HG02943 (cell line): Measurements from ENCODE around the gene SH3BGRL2.
"Not testable (repeated sequence)": the region's sequence is repeated elsewhere in the genome, so short reads cannot be mapped to it uniquely, and the experiment has no call there.

Experiments used
- ATAC-seq: cut with Tn5 transposase; IDR thresholded peaks from one replicate; pipeline ENCODE4 v1.9.1; 2021; ENCODE audit warnings: mild to moderate bottlenecking, low read depth, moderate library complexity; ENCODE audit not compliant: unreplicated experiment

The SH3BGRL2 gene

GRCh38 chr6:79733388-79733787 is 102.3 kb downstream of the SH3BGRL2 start:
- no peak for ATAC-seq

DNA sequence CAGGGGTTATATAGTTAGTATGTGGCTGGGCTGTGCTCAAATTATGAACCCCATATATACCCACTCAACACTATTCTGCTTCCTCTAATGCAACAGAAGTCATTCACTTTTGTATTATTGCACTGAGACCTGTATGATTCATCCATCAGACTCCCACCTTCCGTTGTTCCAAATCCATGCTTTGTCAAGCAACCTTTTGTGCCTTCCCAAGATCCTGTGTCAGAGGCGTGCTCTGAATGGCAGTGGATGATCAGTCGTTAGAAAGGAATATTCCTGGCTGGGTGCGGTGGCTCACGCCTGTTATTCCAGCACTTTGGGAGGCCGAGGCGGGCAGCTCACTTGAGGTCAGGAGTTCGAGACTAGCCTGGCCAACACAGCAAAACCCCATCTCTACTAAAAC is 103.2 kb downstream of the SH3BGRL2 start:
- no peak for ATAC-seq

DNA sequence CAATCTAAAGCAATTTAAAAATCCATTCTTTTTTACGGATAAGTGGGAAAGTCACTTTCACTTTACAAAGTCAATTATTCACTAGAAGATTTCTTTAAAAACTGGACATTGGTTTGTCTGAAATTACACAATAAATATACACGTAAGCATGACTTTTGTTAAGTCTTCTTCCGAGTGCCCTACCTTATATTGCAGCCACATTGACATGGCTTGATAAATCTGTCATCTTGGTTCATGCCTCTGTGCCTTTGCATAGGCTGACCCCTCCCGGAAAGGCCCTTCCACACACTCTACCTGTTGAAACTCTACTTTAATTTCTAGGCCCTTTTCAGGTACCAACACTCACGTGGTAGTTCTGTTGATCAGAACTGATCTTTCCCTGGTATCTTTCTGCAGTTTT is 104.1 kb downstream of the SH3BGRL2 start:
- no peak for ATAC-seq

DNA sequence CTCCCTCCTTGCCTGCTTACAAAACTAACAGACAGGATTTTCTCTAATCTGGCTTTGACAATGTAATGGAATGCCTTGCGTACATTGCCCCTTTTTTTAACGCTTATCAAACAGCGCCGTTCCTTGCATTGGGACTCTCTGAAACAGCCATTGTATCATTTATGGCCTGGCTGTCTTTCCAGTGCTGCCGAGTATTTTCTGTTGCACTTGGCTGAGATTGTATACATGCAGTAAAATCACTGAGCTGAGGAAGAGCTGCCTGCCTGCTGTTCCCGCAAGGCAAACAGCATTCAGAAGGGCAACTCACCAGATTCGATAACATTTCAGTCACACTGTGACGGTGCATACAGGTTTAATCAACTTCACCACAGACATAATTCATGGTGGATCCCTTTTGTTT is 106.0 kb downstream of the SH3BGRL2 start:
- no peak for ATAC-seq

- ATAC-seq, result no peak
These were observed 110.9 kb downstream of the SH3BGRL2 start for GRCh38 chr6:79742030-79742429.

- not testable (repeated sequence) for ATAC-seq
These were observed 114.2 kb downstream of the SH3BGRL2 start for GRCh38 chr6:79745282-79745681.

- ATAC-seq, result not testable (repeated sequence)
These were observed 115.2 kb downstream of the SH3BGRL2 start for GRCh38 chr6:79746325-79746724.

DNA sequence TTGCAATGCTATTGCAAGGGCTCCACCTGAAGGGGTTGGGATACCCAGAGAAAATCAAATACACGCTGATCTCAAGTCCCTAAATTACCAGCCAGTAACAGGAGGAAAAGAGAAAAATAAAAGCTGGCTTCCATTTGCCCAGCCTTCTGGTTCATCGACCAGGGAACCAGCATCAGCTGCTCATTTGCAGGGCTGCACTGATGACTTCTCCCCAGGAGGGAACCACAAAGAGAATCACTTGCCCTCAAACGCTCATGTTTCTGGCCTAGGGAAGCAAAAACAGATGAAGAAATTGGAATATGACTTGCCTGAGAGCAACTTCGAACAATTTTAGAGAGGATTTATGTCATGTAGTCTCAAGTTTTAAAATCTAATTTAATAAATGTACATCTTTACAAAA is 119.7 kb downstream of the SH3BGRL2 start:
- no peak for ATAC-seq
